Stimulated activated effector memory CD8-positive, alpha-beta T cell treated with anti-CD3 and anti-CD28 coated beads, Interleukin-12 subunit alpha, Interleukin-12 subunit beta, amount 100 ng/mL, for 72 hours (primary cell): Measurements from ENCODE around the gene FMNL2.

ENCODE experiments used
- ATAC-seq: fragments of 150-1000 bp; cut with Tn5 transposase; 2 replicates; pipeline ENCODE4 v1.10.0; 2021
- DNase-seq, 2 donors: peaks; one replicate each; pipeline ENCODE4 v3.0.0; 2021 to 2022; ENCODE audit warnings: low spot score in 2 of 2
- H3K27ac Mint-ChIP-seq: one replicate; pipeline ENCODE4 v1.8.0; 2022; ENCODE audit warnings: mild to moderate bottlenecking, mixed read lengths
- H3K36me3 Mint-ChIP-seq: one replicate; pipeline ENCODE4 v1.8.0; 2022; ENCODE audit warnings: mild to moderate bottlenecking, mixed read lengths
- H3K4me1 Mint-ChIP-seq: one replicate; pipeline ENCODE4 v1.8.0; 2022; ENCODE audit warnings: mixed read lengths
- H3K4me3 Mint-ChIP-seq: one replicate; pipeline ENCODE4 v1.8.0; 2022; ENCODE audit warnings: mild to moderate bottlenecking, mixed read lengths
- H3K9me3 Mint-ChIP-seq: one replicate; pipeline ENCODE4 v1.8.0; 2022; ENCODE audit warnings: mixed read lengths

FMNL2 gene

DNA sequence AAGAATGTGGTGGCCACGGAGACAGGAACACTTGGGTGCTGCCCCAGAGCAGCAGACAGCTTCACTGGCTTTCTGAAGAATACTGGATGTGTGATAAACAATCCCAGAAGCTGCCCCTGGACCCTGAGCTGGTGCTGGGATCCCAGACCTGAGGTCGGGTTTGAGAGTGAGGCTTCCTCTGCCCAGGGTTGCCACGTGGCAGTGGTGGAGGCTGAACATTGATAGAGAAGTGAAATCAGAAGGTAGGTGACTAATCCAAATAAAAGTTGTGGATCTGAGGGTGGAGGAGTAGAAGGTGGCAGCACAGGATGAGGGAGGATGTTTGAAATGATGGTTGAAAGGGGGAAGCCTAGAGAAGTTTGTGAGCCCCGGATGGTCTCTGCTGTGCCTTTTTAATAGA lies 64.0 kb downstream of the FMNL2 start:
- H3K36me3 Mint-ChIP-seq: no peaks in the 10 kb centered on the region
- no peaks in the 10 kb centered on the region for H3K4me1 Mint-ChIP-seq
- H3K9me3 Mint-ChIP-seq: no peaks in the 10 kb centered on the region
- ATAC-seq: no peak
- H3K27ac Mint-ChIP-seq: no peak overlapping the region
- H3K4me3 Mint-ChIP-seq: no peak overlapping the region
- DNase-seq: no peak

DNA sequence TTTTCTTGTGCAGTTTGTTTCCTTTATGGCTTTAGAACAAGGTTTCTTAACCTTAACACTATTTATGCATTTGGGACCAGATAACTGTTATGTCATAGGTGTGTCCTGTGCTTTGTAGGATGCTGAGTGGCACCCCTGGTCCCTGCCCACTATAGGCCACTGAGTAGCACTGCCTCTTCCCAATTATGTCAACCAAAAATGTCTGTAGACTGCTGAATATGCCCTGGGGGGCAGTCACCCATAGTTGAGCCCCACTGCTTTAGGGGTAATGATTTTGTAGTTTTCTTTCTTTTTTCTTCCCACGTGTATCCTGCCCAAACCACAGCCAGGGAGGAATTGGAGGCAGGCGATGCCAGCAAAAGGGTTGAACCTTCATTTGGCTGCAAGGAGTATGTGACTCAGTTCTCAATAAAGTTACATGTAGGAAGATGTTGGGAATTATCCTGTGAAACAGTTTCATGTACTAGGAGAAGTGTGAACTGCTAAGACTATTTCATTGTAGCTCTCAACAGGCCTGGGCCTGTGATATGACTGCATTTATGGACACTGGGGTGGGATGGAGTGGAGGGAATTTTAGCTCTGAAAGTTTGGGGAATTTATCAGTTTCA lies 65.7 kb downstream of the FMNL2 start:
- no peaks in the 10 kb centered on the region for H3K9me3 Mint-ChIP-seq
- DNase-seq (no peak), ATAC-seq (no peak)
- no peaks in the 10 kb centered on the region for H3K4me1 Mint-ChIP-seq
- H3K4me3 Mint-ChIP-seq: no peak overlapping the region
- no peaks in the 10 kb centered on the region for H3K36me3 Mint-ChIP-seq
- no peak overlapping the region for H3K27ac Mint-ChIP-seq

DNA sequence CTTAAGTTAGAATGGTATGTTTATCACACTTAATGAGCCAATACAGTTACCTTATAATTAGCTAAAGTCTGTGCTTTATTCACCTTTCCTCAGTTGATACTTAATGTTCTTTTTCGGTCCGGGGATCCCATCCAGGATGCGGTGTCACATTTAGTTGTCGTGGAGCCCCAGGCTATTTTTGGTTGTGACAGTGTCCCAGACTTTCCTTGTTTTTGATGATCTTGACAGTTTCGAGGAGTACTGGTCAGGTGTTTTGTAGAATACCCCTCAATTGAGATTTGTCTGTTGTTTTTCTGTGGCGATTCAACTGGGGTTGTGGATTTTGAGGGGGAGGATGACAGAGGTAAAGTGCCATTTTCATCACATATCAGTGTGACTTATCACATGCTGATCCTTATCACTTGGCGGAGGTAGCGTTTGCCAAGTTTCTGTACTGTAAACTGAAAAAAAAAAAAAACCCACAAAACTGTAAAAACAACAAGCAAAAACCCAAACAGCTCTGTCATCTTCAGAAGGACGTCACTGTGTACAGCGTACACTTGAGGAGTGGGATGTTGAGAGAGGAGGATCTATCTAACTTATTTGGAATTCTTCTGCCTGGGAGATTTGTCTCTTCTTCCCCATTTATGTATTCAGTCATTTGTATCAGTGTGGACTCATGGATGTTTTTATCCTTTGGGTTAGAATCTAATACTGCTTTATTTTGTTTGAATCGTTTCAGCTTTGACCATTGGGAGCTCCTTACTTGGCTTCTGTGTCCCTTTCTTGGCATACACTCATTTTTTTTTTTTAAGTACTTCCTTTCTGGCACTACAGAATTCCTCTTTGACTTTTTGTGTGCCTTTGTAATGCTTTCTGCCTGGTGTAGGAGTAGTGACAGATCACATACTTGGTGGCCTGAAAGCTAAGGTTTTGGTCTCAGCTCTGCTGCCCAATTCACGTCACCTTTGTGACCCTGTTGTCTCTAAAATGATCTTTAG lies 68.1 kb downstream of the FMNL2 start:
- H3K4me1 Mint-ChIP-seq: no peaks in the 10 kb centered on the region
- DNase-seq: no peak
- peak; percentile 31 for ATAC-seq
- H3K27ac Mint-ChIP-seq: no peak overlapping the region
- H3K9me3 Mint-ChIP-seq: no peaks in the 10 kb centered on the region
- H3K4me3 Mint-ChIP-seq: no peak overlapping the region
- H3K36me3 Mint-ChIP-seq: no peaks in the 10 kb centered on the region

GRCh38 chr2:152405206-152406118 lies 70.5 kb downstream of the FMNL2 start:
- DNase-seq (no peak), ATAC-seq (no peak)
- no peaks in the 10 kb centered on the region for H3K9me3 Mint-ChIP-seq
- no peak overlapping the region for H3K4me3 Mint-ChIP-seq
- no peaks in the 10 kb centered on the region for H3K4me1 Mint-ChIP-seq
- no peak overlapping the region for H3K27ac Mint-ChIP-seq
- no peaks in the 10 kb centered on the region for H3K36me3 Mint-ChIP-seq

DNA sequence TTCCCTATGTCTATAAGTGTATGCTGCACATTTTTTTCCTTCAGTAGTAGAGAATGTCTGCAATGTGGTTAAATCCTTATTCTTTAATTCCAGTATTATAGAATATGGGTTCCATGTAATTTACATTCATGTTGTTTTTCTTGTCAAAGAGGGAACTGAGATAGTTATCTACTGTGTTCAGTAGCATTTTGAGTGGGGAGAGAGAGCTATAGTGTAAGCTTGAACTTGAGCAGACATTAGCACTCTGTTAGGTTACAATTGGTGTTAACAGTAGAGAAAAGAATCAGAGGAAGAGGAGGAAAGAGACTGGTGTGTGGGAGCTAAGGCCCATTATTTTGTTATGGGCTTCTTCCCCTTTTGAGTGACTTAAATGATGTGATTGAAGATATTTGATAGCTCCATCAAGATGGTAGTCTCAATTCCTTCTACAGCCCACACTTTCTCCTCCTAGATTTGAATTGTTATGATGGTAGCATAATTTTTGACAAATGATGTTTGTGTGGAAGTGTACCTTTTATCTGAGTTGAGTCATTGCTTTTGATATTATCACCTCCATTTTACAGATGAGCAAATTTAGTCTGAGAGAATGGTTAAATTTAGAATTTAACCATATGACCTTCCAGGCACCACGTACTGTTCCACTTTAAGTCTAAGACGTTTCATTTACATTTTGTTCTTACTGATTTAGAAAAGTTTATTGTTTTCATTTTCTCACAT lies 71.3 kb downstream of the FMNL2 start:
- Mint-ChIP-seq H3K9me3 (no peaks in the 10 kb centered on the region), H3K4me3 (no peak overlapping the region), H3K27ac (no peak overlapping the region), H3K36me3 (no peaks in the 10 kb centered on the region), H3K4me1 (no peaks in the 10 kb centered on the region)
- no peak for ATAC-seq
- DNase-seq: no peak

- no peak for DNase-seq
- Mint-ChIP-seq H3K27ac (no peak overlapping the region), H3K9me3 (no peaks in the 10 kb centered on the region), H3K4me1 (no peaks in the 10 kb centered on the region), H3K36me3 (no peaks in the 10 kb centered on the region), H3K4me3 (no peak overlapping the region)
- ATAC-seq: no peak
Observed at GRCh38 chr2:152406836-152407161, 71.8 kb downstream of the FMNL2 start.

- DNase-seq (no peak), ATAC-seq (peak; percentile 48)
- Mint-ChIP-seq H3K9me3 (no peaks in the 10 kb centered on the region), H3K4me3 (no peak overlapping the region), H3K36me3 (no peaks in the 10 kb centered on the region), H3K27ac (no peak overlapping the region), H3K4me1 (no peaks in the 10 kb centered on the region)
Observed at GRCh38 chr2:152407204-152407721, 72.3 kb downstream of the FMNL2 start.

DNA sequence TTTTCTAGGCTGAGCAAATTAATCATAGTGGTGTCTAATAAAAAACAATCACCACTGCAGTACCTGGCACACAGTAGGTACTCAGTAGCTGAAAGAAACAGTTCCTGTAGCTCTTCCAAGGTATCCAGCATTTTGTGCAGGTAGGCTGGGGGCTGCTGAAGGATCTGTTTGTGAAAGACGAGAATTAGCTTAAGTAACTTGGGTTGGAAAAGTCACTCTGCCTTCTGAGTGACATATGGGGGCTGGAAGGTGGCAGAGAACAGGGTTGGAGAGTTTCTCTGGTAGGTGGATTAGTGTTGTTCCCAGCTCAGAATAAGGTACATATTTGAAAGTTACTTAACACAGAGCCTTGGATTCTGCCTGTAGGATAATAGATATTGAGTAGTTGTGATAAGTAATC lies 72.8 kb downstream of the FMNL2 start:
- Mint-ChIP-seq H3K4me3 (no peak overlapping the region), H3K4me1 (no peaks in the 10 kb centered on the region), H3K36me3 (no peaks in the 10 kb centered on the region), H3K9me3 (no peaks in the 10 kb centered on the region), H3K27ac (no peak overlapping the region)
- no peak for DNase-seq
- no peak for ATAC-seq

DNA sequence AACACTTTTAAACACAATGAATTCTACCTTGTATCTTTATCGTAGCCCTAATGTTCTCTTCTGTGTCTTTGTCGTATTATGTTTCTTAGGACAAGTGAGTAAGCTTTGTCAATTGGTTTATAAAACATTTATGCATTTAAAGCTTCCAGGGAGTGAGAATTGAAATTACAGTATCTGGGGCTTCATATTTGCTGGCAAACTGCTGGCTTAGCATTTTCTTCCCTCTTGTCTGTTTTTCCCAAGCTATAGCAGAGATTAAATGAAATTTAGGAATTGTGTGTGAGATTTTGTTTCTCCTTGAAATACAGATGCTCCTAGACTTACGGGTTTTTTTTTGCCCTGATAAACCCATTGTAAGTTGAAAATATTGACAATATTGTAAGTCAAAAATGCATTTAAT lies 73.3 kb downstream of the FMNL2 start:
- no peaks in the 10 kb centered on the region for H3K4me1 Mint-ChIP-seq
- no peak overlapping the region for H3K27ac Mint-ChIP-seq
- ATAC-seq: no peak

DNA sequence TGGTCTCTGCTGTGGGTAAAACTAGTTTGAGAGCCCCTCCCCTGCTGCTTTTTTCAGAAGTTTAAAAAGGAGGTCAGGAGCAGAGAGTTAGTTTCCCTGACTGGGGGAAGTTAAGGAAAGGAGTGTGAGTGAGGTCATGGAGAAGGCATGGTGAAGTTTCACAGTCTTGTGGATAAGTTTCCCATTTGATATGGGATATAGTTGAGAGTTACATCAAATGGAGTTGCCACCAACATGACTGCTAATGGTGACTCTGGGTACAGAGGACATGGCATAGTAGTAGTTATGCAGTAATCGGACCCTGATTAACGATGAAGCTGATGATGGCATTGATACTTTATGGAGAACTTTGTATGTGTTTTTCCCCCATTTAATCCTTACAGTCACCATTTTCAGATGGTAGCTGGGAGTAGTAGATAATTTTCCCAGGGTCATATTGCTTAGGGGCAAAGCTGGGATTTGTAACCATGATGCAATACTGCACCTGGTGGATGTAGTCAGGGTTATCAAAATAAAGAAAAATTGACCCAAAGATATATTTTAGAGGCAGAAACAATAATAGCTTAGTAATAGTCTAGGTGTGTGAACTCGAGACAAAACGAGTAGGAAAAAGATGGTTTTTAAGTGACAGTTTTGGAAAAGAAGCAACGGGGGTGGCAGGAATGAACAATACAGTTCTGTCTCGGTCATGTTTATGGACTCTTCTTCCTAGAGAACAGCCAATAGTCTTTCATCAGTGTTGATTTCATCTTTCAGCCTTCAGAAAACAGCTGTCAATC lies 74.6 kb downstream of the FMNL2 start:
- H3K4me3 Mint-ChIP-seq: no peak overlapping the region
- DNase-seq (no peak), ATAC-seq (no peak)
- H3K9me3 Mint-ChIP-seq: no peaks in the 10 kb centered on the region
- H3K36me3 Mint-ChIP-seq: no peaks in the 10 kb centered on the region
- H3K27ac Mint-ChIP-seq: no peak overlapping the region
- H3K4me1 Mint-ChIP-seq: no peaks in the 10 kb centered on the region

More for the DNA sequence above, 73.3 kb downstream of the FMNL2 start:
- no peak for DNase-seq
- no peak overlapping the region for H3K4me3 Mint-ChIP-seq
- H3K9me3 Mint-ChIP-seq: no peaks in the 10 kb centered on the region
- no peaks in the 10 kb centered on the region for H3K36me3 Mint-ChIP-seq

- Mint-ChIP-seq H3K36me3 (no peaks in the 10 kb centered on the region), H3K27ac (no peak overlapping the region), H3K9me3 (no peaks in the 10 kb centered on the region), H3K4me3 (no peak overlapping the region), H3K4me1 (no peaks in the 10 kb centered on the region)
- ATAC-seq (no peak), DNase-seq (no peak)
Observed at GRCh38 chr2:152410165-152410597, 75.2 kb downstream of the FMNL2 start.

DNA sequence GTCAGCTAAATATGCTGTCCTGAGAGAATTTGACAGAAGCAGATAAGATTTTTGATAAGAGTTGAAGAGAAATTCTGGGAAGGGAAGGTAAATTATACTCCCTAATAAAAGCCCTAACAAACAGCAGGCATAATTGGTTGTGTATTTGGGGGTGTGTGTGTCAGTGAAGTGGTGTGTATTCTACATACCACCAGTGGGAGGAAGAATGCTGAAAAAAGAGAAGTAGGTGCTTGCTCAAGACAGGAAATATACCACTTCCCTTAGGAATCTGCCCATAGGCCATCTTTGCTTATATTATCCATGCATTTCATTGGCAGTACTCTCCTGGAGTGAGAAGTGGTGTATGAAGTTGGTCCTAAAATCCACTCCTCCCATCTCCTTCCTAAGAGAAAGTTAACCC lies 76.2 kb downstream of the FMNL2 start:
- no peaks in the 10 kb centered on the region for H3K4me1 Mint-ChIP-seq
- H3K4me3 Mint-ChIP-seq: no peak overlapping the region
- DNase-seq (no peak), ATAC-seq (no peak)
- no peak overlapping the region for H3K27ac Mint-ChIP-seq
- no peaks in the 10 kb centered on the region for H3K36me3 Mint-ChIP-seq
- H3K9me3 Mint-ChIP-seq: no peaks in the 10 kb centered on the region

- DNase-seq (no peak), ATAC-seq (no peak)
- Mint-ChIP-seq H3K27ac (no peak overlapping the region), H3K9me3 (no peaks in the 10 kb centered on the region), H3K4me1 (no peaks in the 10 kb centered on the region), H3K36me3 (no peaks in the 10 kb centered on the region), H3K4me3 (no peak overlapping the region)
Observed at GRCh38 chr2:152413228-152414030, 78.5 kb downstream of the FMNL2 start.
